SHP77 (cell line): ENCODE measurements around the gene AKIRIN2.
A peak's percentile ranks its signal among the peaks of the same experiment; 100 is the strongest.

Experiments used
- DNase-seq, 2 experiments: peaks; one replicate each; lab custom pipeline; 2025; lab: John Stamatoyannopoulos, UW

The AKIRIN2 gene

DNA sequence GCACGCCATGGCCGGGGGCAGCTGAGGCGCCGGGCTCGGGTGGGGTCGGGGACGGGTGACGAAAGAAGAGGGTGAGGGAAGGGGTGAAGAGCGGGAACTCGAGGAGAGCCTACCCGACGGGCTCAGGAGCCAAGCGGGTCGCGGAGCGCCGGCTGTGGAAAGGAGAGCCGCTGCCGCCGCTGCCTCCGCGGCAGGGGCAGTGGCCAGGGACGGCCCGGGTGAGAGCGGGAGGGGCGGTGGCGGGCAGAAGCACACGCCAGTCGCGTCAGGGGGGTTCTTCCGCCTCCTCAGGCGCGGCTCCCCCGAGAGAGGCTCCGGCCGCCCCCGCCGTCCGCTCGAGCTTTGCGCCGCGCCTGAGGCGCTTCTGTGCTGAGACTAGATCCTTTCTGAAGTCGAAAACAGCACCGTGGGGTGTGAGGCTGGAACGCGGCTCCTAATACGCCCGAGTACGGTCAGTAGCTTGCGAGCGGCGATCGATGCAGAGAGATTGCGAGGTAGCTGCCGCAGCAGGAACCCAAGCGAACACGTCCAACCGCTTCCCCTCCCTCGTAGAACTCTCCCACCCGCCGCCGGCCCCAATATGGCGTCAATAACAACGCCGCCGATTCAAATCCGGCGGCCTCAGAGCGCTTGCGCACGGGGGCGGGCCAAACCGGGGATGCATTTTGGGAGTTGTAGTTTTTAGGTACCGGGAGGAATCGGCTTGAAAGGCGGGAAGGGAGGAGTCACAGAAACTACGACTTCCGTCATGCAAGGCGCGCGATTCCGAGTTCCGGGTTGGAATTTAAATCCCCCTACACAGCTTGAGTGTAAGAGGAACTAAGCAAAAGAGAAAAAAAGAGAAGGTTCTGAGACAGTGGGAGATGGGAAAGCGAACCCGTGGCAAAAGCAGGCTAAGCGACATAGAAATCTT, at the start of gene AKIRIN2:
Gene AKIRIN2, minus strand, starts transcription at position 558 of the 913 bp plus-strand sequence. Its CDS starts 549 bp downstream, at position 9.
- peak; percentile 97 to 98 for DNase-seq

DNA sequence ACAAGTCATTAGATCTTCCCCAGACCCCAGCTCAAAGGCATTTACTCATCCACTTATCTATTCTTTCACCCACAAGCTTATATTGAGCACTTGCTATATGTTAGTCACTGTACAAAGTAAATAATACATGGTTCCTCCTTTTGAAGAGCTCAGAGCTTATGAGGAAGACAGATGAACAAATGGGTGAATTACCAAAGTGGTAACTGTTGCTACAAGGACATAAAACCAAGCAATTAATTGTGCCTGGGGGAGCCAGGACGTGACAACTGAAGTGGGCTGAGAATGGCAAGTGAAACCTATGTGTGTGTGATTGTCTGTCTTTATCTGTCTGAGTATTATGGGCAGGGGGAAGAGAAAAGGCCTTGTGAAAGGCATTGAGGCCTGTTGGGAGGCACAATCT, 45.6 kb upstream of the AKIRIN2 start:
- no peak for DNase-seq

DNA sequence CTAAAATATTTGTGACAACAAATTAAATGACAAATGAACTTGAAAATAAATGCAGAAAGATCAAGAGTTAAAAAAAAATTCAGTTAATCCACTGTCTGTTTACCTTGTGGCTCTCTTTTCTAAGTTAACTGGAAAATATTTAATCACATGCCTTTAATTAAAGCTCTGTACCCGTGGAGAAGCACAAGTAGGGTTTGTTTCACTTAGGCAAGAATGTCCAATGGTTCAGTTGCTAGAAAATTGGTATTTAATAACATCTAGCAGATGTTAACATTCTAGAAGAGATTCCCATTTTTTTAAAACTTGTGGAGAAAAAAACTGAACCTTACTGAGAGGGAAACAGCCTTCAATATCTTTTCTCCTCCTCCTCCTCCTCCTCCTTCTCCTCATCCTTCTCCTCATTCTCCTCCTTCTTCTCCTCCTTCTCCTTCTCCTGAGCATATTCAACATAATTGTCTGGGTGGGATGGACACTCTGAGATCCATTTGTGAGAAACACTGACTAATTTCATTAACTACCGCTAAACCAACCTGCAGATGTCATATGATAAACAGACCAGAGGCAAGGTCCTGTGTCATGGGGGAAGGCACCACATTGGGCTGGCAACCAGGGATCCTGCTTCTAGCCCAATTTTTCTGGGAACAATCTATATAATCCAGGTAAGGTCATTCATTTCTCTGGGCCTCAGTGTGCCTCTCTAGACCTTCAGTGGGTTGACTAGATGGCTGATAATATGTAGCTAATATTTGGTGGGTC, 44.1 kb upstream of the AKIRIN2 start:
- no peak for DNase-seq

DNA sequence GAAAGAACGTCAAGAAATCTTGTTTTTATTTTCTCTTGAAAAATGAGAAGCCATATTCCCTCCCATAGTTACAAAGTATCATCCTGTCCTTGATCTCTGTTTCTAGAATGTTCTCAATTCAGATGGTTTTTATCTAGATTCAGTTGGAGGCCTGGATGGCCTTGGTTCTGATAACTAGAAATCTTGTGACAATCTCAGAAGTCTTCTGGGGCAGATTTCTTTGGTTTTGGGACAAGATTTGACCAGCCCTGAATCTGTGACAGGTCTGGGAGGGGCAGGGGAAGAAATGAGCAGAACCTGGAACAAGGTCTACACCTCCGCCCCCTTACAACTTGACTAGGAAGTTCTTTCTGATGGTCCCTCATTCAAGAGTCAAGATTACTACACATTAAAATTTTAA, 41.4 kb upstream of the AKIRIN2 start:
- DNase-seq = no peak

DNA sequence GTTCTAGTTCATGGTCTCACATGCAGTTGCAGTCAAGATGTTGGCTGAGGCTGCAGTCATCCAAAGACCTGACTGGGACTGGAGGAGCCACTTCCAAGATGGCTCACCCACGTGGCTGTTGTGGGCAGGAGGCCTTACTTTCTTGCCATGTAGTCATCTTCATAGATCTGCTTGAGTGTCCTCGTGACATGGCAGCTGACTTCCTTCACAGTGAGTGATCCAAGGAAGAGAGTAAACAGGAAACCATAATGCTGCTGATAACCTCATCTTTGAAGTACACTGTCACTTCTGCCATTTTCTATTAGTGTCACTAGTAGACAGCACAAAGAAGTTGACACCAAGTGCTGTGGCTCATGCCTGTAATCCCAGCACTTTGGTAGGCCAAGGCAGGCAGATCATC, 40.1 kb upstream of the AKIRIN2 start:
- DNase-seq = no peak

DNA sequence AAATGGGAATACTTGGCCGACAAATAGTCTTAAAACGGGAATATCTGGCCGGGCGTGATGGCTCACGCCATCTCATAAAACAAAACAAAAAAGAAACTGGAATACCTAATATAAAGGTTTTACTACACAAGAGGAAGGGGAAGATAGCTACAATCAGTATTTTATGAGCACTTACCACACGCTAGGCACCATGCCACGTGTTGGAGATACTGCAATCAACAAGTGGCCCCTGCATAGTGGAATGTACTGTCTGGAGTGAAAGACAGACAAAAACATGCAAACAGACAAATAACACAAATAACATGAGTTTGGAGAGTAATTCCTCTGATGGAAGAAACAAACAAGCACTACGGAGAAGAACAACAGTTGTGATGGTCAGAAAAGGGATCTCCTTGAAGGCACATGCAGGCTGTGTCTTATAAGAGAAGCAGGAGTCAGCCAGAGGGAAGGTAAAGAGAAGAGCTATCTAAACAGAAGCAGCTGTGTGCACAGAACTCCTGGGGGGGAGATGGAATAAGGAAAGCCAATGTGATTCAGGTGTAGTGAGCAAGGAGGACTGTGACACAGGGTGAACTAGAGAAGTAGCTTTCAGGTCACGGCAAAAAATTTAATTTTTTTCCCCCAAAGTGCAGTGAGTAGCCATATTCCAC, 39.1 kb upstream of the AKIRIN2 start:
- no peak for DNase-seq

DNA sequence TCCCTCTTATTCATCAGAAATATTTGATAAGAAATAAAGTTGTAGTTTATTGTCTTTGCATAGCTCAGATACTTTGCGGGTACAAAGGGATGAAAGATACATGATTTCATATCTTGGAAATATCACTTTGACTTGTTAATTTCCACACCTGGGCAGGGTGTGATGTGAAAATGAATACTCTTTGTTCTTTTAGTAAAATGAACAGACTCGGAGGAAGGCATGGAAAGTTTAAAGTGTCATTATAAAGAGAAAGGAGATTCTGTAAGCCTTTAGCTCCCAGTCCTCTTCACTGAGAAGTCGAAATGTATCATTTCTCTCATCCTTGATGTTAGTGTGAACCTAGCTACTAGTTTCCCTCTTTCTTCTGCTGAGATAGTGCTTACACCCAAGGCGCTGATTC, 36.7 kb upstream of the AKIRIN2 start:
- no peak for DNase-seq

DNA sequence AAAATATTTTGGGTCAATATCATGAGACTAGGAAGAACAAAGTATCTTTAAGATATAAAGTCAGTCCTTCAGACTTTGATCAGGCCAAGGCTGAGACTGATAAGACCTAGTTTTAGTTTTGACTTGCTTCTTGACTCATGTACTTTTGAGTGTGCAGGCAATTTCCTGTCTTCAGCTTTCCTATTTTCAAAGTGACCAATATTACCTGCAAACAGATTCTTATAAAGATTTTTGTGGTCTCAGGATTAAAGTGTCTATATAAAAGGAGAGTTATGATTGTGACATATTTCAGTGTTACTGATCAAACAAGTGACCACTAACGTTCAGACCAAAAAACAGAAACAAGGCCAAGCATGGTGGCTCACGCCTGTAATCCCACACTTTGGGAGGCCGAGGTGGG, 36.0 kb upstream of the AKIRIN2 start:
- no peak for DNase-seq

DNA sequence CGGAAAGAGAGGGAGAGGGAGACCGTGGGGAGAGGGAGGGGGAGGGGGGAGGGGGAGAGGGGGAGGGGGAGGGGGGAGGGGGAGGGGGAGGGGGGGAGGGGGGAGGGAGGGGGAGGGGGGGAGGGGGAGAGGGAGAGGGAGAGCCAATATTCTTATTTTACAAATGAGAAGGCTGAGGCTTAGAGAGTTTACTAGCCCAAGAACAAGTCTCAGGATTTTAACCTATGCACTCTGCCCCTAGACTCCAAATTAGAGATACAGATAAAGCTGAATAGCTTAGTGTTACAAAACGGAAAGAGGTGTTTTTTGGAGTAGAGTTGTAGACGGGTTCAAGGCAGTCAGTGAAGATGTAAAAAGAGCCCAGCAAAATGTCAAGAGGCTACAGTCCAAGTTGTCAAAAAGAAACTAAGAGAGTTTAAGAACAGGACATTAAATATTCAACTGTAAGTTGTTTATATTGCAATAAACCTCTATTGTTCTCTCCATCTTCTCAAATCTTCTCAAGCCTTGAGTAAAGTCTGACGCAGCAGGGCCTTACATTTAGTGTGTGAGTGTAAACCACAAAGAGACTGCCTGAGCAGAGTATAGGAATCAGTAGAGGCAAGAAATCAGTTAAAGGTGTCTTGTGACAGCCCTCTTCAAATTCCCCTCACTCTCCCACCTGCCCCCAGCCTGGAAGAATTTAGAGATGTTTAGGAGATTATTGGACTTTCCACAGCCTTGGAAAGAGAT, 34.9 kb upstream of the AKIRIN2 start:
- DNase-seq = no peak

DNA sequence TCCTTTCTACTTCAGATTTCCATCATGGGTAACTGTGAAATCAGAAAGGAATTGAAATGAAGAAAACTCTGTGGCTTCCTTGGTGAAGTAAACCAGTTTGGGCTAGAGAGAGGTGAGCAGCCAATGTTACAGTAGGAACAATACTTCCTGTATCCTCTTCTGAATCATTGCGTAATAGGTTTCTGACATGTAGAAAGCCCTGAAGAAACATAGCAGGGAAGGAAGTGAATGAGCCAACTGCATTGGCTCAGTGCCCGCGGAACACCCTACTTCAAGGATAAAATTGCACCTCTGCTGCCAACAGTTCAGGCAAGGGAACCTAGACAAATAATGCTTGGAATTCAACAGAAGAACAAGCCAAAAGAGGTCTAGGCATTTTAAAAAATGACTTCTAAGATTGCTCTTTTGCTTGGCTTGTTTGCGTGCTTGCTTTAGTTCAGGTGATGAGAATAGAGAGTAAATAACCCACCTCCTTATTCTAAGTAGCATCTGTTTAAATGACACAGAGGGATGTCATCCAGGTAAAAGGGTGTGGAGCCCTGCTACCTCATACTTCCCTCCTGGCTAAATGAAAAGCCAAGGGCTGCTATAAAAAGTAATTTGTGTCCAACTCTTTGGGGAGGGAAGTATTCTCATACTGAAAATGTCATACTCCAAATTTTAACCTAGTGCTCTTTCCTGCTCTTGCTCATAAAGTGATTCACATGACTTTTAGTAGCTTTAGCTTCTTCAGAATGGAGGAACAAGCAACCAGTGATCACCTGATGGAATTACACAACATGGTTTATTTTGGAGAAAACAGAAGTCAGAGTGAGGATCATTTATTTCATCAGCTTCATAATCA, 30.0 kb upstream of the AKIRIN2 start:
- peak; percentile 66 to 79 for DNase-seq

DNA sequence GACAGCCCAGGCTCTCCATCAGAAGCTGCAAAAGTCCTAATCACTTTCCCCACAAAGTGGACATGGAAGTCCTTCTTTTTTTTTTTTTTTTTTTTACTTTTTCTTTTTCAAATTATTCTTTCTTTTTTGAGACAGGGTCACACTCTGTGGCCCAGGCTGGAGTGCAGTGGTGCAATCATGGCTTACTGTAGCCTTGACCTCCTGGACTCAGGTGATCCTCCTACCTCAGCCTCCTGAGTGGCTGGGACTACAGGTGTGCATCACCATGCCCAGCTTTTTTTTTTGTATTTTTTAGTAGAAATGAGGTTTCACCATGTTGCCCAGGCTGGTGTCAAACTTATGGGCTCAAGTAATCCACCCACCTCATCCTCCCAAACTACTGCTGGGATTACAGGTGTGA, 29.0 kb upstream of the AKIRIN2 start:
- no peak for DNase-seq

DNA sequence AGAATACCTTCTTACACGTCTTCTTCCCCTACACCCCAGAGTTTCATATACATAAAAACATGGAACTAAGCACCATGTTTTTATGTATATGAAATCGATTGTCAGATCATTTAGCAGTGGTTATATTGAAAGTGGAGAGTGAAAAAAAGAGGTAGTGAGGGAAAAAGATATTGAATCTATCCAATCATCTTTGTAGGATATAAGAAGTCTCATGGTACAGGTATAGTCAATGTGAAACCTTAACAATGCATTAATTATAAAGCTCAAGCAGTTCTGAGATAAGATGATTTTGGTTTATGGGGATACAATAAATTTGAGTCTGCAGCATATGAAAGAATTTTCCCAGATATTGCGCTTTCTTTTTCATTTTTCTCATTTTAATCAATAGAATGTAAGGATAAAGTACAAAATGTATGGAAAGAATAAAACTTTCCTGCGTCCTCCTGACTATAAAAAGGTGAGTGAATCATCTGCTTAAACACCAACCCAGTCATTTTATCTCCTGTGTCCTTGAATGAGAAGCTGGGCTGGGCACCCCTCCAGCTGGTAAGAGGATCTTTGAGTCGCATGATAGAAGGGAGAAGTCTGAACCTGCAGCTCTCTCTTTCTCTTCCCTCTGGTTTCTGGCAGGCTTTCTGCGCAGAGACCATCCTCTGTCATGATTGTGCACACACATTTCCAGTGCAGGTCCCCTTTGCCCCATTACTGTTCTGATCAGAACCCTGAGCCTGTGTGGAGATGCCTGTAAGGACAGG, 28.1 kb upstream of the AKIRIN2 start:
- peak in 1 of 2 experiments; percentile 26 for DNase-seq

DNA sequence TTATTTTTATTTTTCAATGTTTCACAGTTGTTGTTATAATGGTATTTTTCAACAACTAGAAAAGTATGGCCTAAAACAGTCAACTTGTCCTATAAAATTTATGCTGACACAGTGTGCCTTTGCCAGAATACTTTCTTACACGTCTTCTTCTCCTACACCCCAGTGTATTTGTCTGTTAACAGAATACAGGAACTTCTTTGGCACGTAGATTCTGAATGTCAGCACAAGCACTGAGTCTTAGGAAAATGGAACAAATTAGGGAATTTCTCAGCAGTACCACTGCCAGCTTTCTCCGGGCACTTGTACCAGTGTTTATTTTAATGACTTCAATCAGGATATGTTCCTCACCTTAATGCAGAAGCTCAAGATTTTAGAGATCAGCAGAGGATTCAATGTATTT, 26.7 kb upstream of the AKIRIN2 start:
- DNase-seq = no peak

DNA sequence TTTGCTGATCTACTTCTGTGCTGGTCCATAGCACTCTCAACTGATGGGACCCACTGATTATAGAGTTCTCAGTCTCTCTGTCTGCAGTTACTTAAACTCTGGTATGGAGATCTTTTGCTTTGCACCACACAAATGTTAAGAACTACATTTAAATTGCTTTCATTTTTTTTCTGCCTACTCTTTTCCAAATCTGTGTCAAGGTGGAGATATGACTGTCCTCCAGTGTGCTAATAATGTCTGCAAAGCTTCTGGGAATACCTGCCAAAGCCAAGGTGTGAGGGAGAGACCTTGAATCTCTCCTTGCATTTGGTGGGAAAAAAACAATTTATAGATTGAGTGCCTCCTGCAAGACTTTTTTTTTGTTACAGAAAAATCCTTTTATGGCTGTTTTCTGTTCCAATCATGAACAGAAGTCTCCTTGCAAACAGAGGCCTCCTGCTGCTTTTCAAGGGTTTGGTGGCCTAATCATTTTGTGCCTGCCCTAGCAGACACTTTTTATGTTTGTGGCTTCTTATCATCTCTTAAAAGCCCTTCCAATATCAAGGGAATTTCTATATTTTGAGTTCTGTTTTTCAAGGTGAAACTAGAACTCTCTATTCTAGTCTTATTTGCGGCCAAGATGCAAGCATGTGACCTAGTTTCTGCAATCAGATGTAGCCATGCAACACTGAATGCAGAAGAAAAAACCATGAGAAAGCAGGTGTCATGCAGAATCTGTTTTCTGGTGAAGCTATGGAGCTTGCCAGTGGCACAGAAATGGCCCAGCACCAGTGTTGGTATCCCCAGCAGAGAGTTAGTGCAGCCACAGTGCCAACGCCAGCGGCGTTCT, 23.2 kb upstream of the AKIRIN2 start:
- DNase-seq = no peak

DNA sequence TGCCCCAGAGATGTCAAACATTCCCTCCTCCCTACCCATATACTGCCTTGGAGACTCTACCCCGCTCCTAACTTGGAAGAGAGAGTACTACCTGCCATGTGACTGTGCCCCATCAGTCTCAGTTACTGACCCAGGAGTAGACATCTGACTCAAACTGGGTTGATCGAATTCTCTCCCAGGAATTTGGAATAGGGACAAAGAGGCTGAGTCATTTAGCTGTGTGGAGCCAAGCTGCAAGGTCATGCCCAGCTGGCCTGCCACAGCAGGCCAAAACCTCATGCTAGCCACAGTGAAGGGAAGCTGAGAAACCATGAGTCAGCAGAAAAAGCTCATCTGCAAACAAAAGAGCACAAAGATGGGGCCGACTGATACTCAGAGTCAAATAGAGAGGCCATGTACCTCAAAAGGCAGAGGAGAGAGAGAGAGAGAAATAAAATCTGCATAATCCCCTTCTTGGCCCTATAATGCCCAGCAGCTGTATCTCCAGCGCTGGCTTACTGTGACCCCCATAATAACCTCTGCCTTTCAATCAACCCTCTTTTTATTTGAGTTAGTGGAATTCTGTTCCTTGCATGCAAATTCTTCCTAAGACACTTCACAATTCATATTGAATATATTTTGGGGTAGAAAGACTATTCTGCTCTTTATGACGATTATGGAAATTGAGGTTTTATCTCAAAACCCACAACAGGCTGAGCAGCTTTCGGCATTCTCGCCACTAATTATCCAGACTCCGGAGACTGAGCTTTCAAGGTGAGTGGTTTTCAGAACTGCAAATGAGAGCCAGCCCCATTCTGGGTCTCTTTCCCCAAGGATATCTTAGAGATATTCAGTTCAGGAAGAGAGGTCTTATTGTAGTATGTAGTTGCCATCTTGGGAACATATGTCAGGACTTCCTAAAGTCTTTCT, 21.4 kb upstream of the AKIRIN2 start:
- DNase-seq = peak; percentile 56 to 71

DNA sequence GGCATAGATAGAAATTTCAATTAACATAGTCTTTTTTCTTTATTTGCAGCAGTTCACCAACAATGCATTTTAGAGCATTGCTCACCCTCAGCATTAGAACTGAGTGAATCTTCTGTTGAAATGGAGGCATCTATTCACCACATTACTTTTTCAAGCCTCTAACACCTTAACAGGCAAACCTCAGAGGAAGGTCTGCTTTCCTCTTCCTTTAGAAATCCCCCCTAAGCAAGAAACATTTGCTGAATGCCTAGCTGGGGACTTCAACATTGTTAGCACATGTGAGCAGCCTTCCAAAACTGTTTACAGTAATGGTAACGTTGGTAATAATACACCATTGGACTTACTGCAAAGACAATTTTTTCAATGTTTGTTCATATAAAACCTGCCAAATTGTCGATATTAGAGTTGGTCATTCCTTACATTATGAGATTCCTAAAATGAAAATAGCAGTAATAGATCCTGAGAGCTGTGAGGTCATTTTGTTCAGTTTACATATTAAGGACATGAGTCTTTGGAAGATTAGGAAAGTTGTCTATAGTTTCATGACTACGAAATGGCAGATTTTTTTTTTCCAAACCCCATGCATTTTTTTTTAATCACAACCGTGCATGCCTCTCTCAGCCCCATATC, 20.6 kb upstream of the AKIRIN2 start:
- no peak for DNase-seq

DNA sequence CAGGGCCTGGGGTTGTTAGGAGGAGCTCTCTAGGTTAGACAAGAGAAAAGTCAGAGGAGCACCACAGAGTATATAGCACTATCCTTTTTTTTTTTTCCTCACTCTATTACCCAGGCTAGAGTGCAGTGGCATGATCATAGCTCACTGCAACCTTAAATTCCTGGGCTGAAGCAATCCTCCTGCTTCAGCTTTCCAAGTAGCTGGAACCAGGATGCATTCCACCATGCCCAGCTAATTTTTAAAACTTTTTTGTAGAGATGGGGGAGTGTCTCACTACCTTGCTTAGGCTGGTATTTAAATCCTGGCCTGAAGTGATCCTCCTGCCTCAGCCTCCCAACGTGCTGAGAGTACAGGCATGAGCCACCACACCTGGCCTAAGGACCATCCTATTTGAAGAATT, 19.3 kb upstream of the AKIRIN2 start:
- DNase-seq = no peak
